Measurements from ENCODE around the gene PRUNE1. TPM values are rescaled to one million over a fixed set of nuclear protein-coding genes. Genes with fewer than 3 reads are reported as not detected.

PRUNE1 gene
- total and polyA plus RNA-seq, 2 of the 4 experiments (the other 2 are of a cell fraction), result 7.9 to 9.4 TPM

DNA sequence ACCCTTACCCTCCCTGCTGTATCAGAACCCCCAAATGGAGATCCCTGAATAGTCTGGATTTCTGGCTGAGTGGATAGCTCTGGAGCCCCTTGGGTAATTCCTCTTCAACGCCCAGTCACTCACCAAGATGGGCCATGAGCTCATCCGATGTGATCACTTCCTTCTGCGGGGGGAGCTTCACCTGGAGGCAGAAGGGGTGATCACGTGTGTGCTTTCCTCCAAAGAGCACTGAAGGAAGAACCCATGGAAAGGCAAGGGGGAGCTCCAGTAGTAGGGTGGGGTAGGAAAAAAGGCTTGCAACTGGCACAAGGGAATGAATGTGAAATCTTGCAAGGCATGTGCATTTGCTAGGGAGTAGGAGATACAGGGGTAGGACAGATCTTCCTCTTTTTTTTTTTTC, 6.6 kb upstream of the PRUNE1 start:
- intact Hi-C loops (cut with micrococcal nuclease), result loop anchor here (10.0 kb wide), 1 partner anchor 437 kb away; no protein-coding TSS in a partner anchor
- no peak overlapping the region for H3K14ac ChIP-seq (replicated peaks; ENCODE audit: low read depth, low read length)
- H3K36me3 ChIP-seq (ENCODE audit: control insufficient read depth, insufficient read depth, low read length), result peaks cover 32% of the 10 kb centered on the region
- POLR2A ChIA-PET (ENCODE audit: unreplicated experiment), result no interaction called here
- no peaks in the 10 kb centered on the region for H3K9me3 ChIP-seq (ENCODE audit: control insufficient read depth, insufficient read depth, low read length)
- H3K4me1 ChIP-seq (ENCODE audit: control insufficient read depth, insufficient read depth, low read length), result peaks cover 9% of the 10 kb centered on the region
- H3K9ac ChIP-seq (ENCODE audit: low read depth, low read length), result no peak overlapping the region
- H4K5ac ChIP-seq (ENCODE audit: low read depth, low read length), result no peak overlapping the region
- 100% methylated on average over 1 of the region's 4 CpGs; no CpG with 5 or more reads in 1 of the 2 experiments for WGBS, 2 experiments (ENCODE audit: extremely low coverage in 2 of 2, insufficient read length in 1 of 2)
- dilution Hi-C loops (cut with HindIII; ENCODE audit: low sequenced_read_pairs, unreplicated experiment), result no loop called here
- H3K4me3 ChIP-seq (ENCODE audit: insufficient read depth, low read depth, low read length), result no peak overlapping the region
- ATAC-seq (ENCODE audit: low read depth) (no peak), DNase-seq (no peak)
- no peak overlapping the region for H2AFZ ChIP-seq (replicated peaks; ENCODE audit: low read length, poor library complexity)
- CTCF ChIA-PET, result no interaction called here
- peaks cover 7 to 12% of the 10 kb centered on the region in 2 experiments for H3K79me1 ChIP-seq (ENCODE audit: low read depth in 1 of 2, low read length in 2 of 2)
- no peak overlapping the region for H2AK5ac ChIP-seq (ENCODE audit: low read depth, low read length)
- H2BK120ac ChIP-seq (ENCODE audit: low read depth, low read length), result no peak overlapping the region
- no peak overlapping the region for H3K23ac ChIP-seq (ENCODE audit: low read depth, low read length)
- H4K8ac ChIP-seq (ENCODE audit: low read depth in 2 of 2, low read length in 2 of 2), result no peak overlapping the region
- peaks cover 13% of the 10 kb centered on the region for H3K9me1 ChIP-seq (ENCODE audit: insufficient read depth, low read length)
- H2AK9ac ChIP-seq (replicated peaks; ENCODE audit: low read depth, low read length, poor library complexity), result no peak overlapping the region
- no peak overlapping the region for H3K4ac ChIP-seq (ENCODE audit: low read depth, low read length)
- no peak overlapping the region for H3K4me2 ChIP-seq (ENCODE audit: low read depth, low read length)
- H3K56ac ChIP-seq (ENCODE audit: extremely low read depth, insufficient read depth, low read length), result no peak overlapping the region
- no peak overlapping the region for H4K91ac ChIP-seq (ENCODE audit: insufficient read depth, low read depth, low read length)
- in situ Hi-C loops (cut with MboI; ENCODE audit: low sequenced_read_pairs), result no loop called here
- no peak overlapping the region for H2BK20ac ChIP-seq (ENCODE audit: low read depth, low read length)
- no peak overlapping the region for H3K27ac ChIP-seq (ENCODE audit: insufficient read depth, low read length)
- BruUV-seq (replicated peaks), result no TSS peak
- H3K27me3 ChIP-seq (ENCODE audit: control insufficient read depth, insufficient read depth, low read length), result no peaks in the 10 kb centered on the region
- H3K18ac ChIP-seq (ENCODE audit: low read depth, low read length), result no peak overlapping the region
- no peaks in the 10 kb centered on the region for H4K20me1 ChIP-seq (ENCODE audit: insufficient read depth, low read length)
- no peak overlapping the region for H2BK5ac ChIP-seq (ENCODE audit: low read depth, low read length, poor library complexity, severe bottlenecking)
- H2BK15ac ChIP-seq (ENCODE audit: low read depth, low read length), result no peak overlapping the region
- TF ChIP-seq RCOR1 (IDR thresholded peaks at IDR 0.05; ENCODE audit: insufficient replicate concordance, low read length) (no peak), FOS (IDR thresholded peaks at IDR 0.05; ENCODE audit: low read depth, low read length) (no peak), MXI1 (IDR thresholded peaks at IDR 0.05; ENCODE audit: borderline replicate concordance, low read depth, low read length) (no peak), NFE2L2 (IDR thresholded peaks at IDR 0.05; ENCODE audit: low read depth, low read length) (no peak), SMC3 (IDR thresholded peaks at IDR 0.05; ENCODE audit: low read depth, low read length) (no peak), BHLHE40 (IDR thresholded peaks at IDR 0.05; ENCODE audit: low read depth, low read length) (no peak), CHD1 (IDR thresholded peaks at IDR 0.05; ENCODE audit: low read depth, low read length) (no peak), POLR2A (IDR thresholded peaks at IDR 0.05; ENCODE audit: low read depth, low read length) (no peak), CEBPB (IDR thresholded peaks at IDR 0.05; ENCODE audit: low read depth, low read length) (no peak), RFX5 (IDR thresholded peaks at IDR 0.05; ENCODE audit: low read depth, low read length) (no peak), MAZ (IDR thresholded peaks at IDR 0.05; ENCODE audit: borderline replicate concordance, low read depth, low read length) (no peak), RAD21 (IDR thresholded peaks at IDR 0.05; ENCODE audit: low read length) (no peak), MAFK (IDR thresholded peaks at IDR 0.05; ENCODE audit: low read depth, low read length) (no peak)
- TF ChIP-seq, protein P1, sequence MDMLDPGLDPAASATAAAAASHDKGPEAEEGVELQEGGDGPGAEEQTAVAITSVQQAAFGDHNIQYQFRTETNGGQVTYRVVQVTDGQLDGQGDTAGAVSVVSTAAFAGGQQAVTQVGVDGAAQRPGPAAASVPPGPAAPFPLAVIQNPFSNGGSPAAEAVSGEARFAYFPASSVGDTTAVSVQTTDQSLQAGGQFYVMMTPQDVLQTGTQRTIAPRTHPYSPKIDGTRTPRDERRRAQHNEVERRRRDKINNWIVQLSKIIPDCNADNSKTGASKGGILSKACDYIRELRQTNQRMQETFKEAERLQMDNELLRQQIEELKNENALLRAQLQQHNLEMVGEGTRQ (IDR thresholded peaks at IDR 0.05; ENCODE audit: low read depth, low read length), result no peak
- TF ChIP-seq, protein P2, sequence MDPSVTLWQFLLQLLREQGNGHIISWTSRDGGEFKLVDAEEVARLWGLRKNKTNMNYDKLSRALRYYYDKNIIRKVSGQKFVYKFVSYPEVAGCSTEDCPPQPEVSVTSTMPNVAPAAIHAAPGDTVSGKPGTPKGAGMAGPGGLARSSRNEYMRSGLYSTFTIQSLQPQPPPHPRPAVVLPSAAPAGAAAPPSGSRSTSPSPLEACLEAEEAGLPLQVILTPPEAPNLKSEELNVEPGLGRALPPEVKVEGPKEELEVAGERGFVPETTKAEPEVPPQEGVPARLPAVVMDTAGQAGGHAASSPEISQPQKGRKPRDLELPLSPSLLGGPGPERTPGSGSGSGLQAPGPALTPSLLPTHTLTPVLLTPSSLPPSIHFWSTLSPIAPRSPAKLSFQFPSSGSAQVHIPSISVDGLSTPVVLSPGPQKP (IDR thresholded peaks at IDR 0.05; ENCODE audit: borderline replicate concordance, low read depth, low read length), result no peak

Data from IMR-90 (cell line).